Ammon's horn (tissue), 1 donor: Measurements from ENCODE around the gene GSDME.
A peak's percentile ranks its signal among the peaks of the same experiment; 100 is the strongest.

Source experiments
- DNase-seq: peaks from one replicate; pipeline ENCODE4 v3.0.0-alpha.2; 2016; ENCODE audit warnings: low spot score

GSDME gene

GRCh38 chr7:24653316-24654085, 103.8 kb downstream of the GSDME start:
- DNase-seq, result peak; percentile 77

- peak; percentile 43 for DNase-seq
Observed at GRCh38 chr7:24652251-24652939, 104.9 kb downstream of the GSDME start.
